Measurements from ENCODE around the gene GCNA.

DNA sequence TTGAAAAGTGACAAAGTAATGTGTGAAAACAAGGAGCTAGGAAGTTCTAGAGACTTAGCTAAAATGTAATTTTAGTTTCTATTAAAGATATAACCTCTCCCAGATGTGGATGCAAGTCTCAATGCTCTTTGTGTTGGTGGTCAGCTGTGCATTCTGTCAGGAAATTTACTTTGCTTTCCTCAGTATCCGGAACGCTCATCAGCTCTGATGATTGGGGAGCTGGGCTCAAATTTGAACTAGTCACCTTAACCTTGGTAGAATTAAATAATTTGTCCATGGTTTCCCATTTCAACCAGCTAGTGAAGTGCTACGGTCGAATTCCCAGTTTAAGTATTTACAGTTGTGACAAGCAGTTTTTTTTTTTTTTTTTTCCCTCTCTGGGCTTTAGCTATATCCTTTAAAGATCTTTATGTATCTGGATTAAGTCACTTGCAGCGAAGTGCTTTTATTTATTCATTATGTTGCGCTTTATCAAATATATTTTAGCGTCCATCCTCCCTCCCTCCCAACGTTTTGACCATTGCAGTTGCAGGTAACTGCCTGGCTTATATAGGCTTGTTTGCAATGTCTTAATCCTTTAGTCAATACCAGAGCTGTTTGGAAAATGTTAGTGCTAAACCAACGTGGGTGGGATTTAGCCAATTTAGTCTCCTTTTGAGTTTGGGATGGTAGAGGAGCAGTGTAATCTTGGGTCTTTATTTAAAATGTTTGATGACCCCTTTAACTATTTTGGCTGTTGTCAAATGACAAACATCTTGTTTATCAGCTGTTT, 43.3 kb upstream of the GCNA start:
- TF ChIP-seq, protein P1, sequence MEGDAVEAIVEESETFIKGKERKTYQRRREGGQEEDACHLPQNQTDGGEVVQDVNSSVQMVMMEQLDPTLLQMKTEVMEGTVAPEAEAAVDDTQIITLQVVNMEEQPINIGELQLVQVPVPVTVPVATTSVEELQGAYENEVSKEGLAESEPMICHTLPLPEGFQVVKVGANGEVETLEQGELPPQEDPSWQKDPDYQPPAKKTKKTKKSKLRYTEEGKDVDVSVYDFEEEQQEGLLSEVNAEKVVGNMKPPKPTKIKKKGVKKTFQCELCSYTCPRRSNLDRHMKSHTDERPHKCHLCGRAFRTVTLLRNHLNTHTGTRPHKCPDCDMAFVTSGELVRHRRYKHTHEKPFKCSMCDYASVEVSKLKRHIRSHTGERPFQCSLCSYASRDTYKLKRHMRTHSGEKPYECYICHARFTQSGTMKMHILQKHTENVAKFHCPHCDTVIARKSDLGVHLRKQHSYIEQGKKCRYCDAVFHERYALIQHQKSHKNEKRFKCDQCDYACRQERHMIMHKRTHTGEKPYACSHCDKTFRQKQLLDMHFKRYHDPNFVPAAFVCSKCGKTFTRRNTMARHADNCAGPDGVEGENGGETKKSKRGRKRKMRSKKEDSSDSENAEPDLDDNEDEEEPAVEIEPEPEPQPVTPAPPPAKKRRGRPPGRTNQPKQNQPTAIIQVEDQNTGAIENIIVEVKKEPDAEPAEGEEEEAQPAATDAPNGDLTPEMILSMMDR (IDR thresholded peaks at IDR 0.05), result no peak
- TF ChIP-seq POLR2AphosphoS5 (IDR thresholded peaks at IDR 0.05; ENCODE audit: insufficient read depth in 1 of 2, low read depth in 1 of 2), result no peak
